Activated CD8-positive, alpha-beta memory T cell treated with anti-CD3 and anti-CD28 coated beads for 4 hours (primary cell): Measurements from ENCODE around the gene KDM4C.
A peak's percentile ranks its signal among the peaks of the same experiment; 100 is the strongest.

ENCODE experiments used
- DNase-seq, 2 donors: peaks; one replicate each; pipeline ENCODE4 v3.0.0-alpha.2; 2020; ENCODE audit warnings: low read depth in 2 of 2

Gene KDM4C

GRCh38 chr9:6869081-6869948 is 111.5 kb downstream of the KDM4C start:
- DNase-seq, result no peak

- DNase-seq, result no peak
Observed at GRCh38 chr9:6870149-6870548, 112.4 kb downstream of the KDM4C start.

- no peak for DNase-seq
Observed at GRCh38 chr9:6870650-6871477, 113.1 kb downstream of the KDM4C start.

GRCh38 chr9:6873857-6874256 is 116.1 kb downstream of the KDM4C start:
- peak in 1 of 2 donors; percentile 1 for DNase-seq

- no peak for DNase-seq
Observed at GRCh38 chr9:6876195-6876894, 118.6 kb downstream of the KDM4C start.

GRCh38 chr9:6877671-6878161 is 119.9 kb downstream of the KDM4C start:
- DNase-seq, result no peak

- DNase-seq, result no peak
Observed at GRCh38 chr9:6880626-6881025, 122.9 kb downstream of the KDM4C start.

- no peak for DNase-seq
Observed at GRCh38 chr9:6884101-6884500, 126.3 kb downstream of the KDM4C start.

GRCh38 chr9:6884990-6885389 is 127.2 kb downstream of the KDM4C start:
- DNase-seq, result no peak

- no peak for DNase-seq
Observed at GRCh38 chr9:6887051-6887450, 129.3 kb downstream of the KDM4C start.

GRCh38 chr9:6889868-6890267 is 132.1 kb downstream of the KDM4C start:
- DNase-seq, result no peak

GRCh38 chr9:6893350-6894131 is 135.8 kb downstream of the KDM4C start:
- no peak for DNase-seq

GRCh38 chr9:6894135-6894534 is 136.4 kb downstream of the KDM4C start:
- DNase-seq, result no peak

GRCh38 chr9:6895754-6896153 is 138.0 kb downstream of the KDM4C start:
- no peak for DNase-seq

- no peak for DNase-seq
Observed at GRCh38 chr9:6896562-6896961, 138.8 kb downstream of the KDM4C start.

- DNase-seq, result no peak
Observed at GRCh38 chr9:6897207-6897822, 139.5 kb downstream of the KDM4C start.

- no peak for DNase-seq
Observed at GRCh38 chr9:6897898-6898302, 140.1 kb downstream of the KDM4C start.

- no peak for DNase-seq
Observed at GRCh38 chr9:6899274-6899673, 141.5 kb downstream of the KDM4C start.

GRCh38 chr9:6900440-6900883 is 142.7 kb downstream of the KDM4C start:
- DNase-seq, result no peak

- no peak for DNase-seq
Observed at GRCh38 chr9:6901180-6901579, 143.4 kb downstream of the KDM4C start.

- DNase-seq, result no peak
Observed at GRCh38 chr9:6902423-6902822, 144.7 kb downstream of the KDM4C start.
